ENCODE measurements around the gene PIEZO2.
"Not testable (repeated sequence)": the region's sequence is repeated elsewhere in the genome, so short reads cannot be mapped to it uniquely, and the experiment has no call there.

The PIEZO2 gene

GRCh38 chr18:11148680-11149440 is 509 bp downstream of the PIEZO2 start:
- no peak for DNase-seq

- no peak for DNase-seq
These were observed 1.2 kb downstream of the PIEZO2 start for GRCh38 chr18:11147962-11148679.

GRCh38 chr18:11147371-11147951 is 1.9 kb downstream of the PIEZO2 start:
- DNase-seq: no peak

- no peak for DNase-seq
These were observed 2.4 kb downstream of the PIEZO2 start for GRCh38 chr18:11146947-11147345.

GRCh38 chr18:11146238-11146946 is 3.0 kb downstream of the PIEZO2 start:
- no peak for DNase-seq

- DNase-seq: no peak
These were observed 3.8 kb downstream of the PIEZO2 start for GRCh38 chr18:11145413-11146191.

- no peak for DNase-seq
These were observed 12.0 kb downstream of the PIEZO2 start for GRCh38 chr18:11137400-11137799.

- no peak for DNase-seq
These were observed 13.1 kb downstream of the PIEZO2 start for GRCh38 chr18:11136241-11136640.

- DNase-seq: no peak
These were observed 14.4 kb downstream of the PIEZO2 start for GRCh38 chr18:11134940-11135339.

GRCh38 chr18:11129059-11129458 is 20.3 kb downstream of the PIEZO2 start:
- not testable (repeated sequence) for DNase-seq

GRCh38 chr18:11125492-11126315 is 23.7 kb downstream of the PIEZO2 start:
- no peak for DNase-seq

- peak; percentile 10 for DNase-seq
These were observed 25.3 kb downstream of the PIEZO2 start for GRCh38 chr18:11124054-11124453.

GRCh38 chr18:11121443-11121849 is 27.9 kb downstream of the PIEZO2 start:
- no peak for DNase-seq

- no peak for DNase-seq
These were observed 29.3 kb downstream of the PIEZO2 start for GRCh38 chr18:11119959-11120587.

GRCh38 chr18:11119550-11119949 is 29.8 kb downstream of the PIEZO2 start:
- DNase-seq: no peak

GRCh38 chr18:11118051-11118766 is 31.2 kb downstream of the PIEZO2 start:
- no peak for DNase-seq

GRCh38 chr18:11115276-11115675 is 34.1 kb downstream of the PIEZO2 start:
- DNase-seq: no peak

GRCh38 chr18:11114653-11115052 is 34.7 kb downstream of the PIEZO2 start:
- DNase-seq: no peak

- DNase-seq: no peak
These were observed 35.4 kb downstream of the PIEZO2 start for GRCh38 chr18:11113937-11114336.

GRCh38 chr18:11113046-11113548 is 36.3 kb downstream of the PIEZO2 start:
- no peak for DNase-seq
